CD14-positive monocyte (primary cell): Measurements from ENCODE around the gene PIK3AP1. TPM values are rescaled to one million over a fixed set of nuclear protein-coding genes. Genes with fewer than 3 reads are reported as not detected.

Experiments
- DNase-seq, 3 donors: peaks; one replicate each; pipeline ENCODE4 v3.0.0-alpha.2; 2011 to 2022
- H2AFZ ChIP-seq: 2 replicates; pipeline ENCODE4 v1.6.0; 2012; ENCODE audit warnings: mild to moderate bottlenecking, low read depth, low read length, inconsistent platforms; ENCODE audit not compliant: insufficient read depth, poor library complexity, severe bottlenecking
- H3K27ac ChIP-seq, 2 donors: 1 replicate in 1 of 2; 2 replicates in 1 of 2; pipeline ENCODE4 v1.5.1; 2012 to 2013; ENCODE audit warnings: low read length in 2 of 2, control low read depth in 1 of 2, inconsistent platforms in 1 of 2, low read depth in 1 of 2, mild to moderate bottlenecking in 1 of 2
- H3K27me3 ChIP-seq, 2 donors: one replicate each; pipeline versions ENCODE4 v1.6.0 to v1.6.1; 2011 to 2013; ENCODE audit warnings: low read length in 2 of 2; ENCODE audit not compliant: control insufficient read depth in 2 of 2, insufficient read depth in 2 of 2
- H3K36me3 ChIP-seq, 2 donors: replicated peaks in 1 of 2; 1 replicate in 1 of 2; 2 replicates in 1 of 2; pipeline versions ENCODE4 v1.5.1 to v1.6.1; 2012 to 2013; ENCODE audit warnings: low read length in 2 of 2, control low read depth in 1 of 2, inconsistent platforms in 1 of 2, mild to moderate bottlenecking in 1 of 2; ENCODE audit not compliant: insufficient read depth in 2 of 2, control insufficient read depth in 1 of 2
- H3K4me1 ChIP-seq, 2 donors: 1 replicate in 1 of 2; 2 replicates in 1 of 2; pipeline versions ENCODE4 v1.5.1 to v1.6.1; 2012 to 2013; ENCODE audit warnings: low read length in 2 of 2, control low read depth in 1 of 2, inconsistent platforms in 1 of 2, mild to moderate bottlenecking in 1 of 2, moderate library complexity in 1 of 2; ENCODE audit not compliant: insufficient read depth in 2 of 2, control insufficient read depth in 1 of 2
- H3K4me2 ChIP-seq: replicated peaks from 2 replicates; pipeline ENCODE3; 2012; ENCODE audit warnings: low read length, moderate library complexity, mild to moderate bottlenecking; ENCODE audit not compliant: poor library complexity, severe bottlenecking; ENCODE audit errors: extremely low read depth
- H3K4me3 ChIP-seq, 3 experiments: fragments of 200-600 bp in 1 of 3; sonication (generic) in 1 of 3; replicated peaks in 1 of 3; 1 replicate in 2 of 3; 2 replicates in 1 of 3; pipeline ENCODE4 v1.5.1; 2011 to 2013; ENCODE audit warnings: low read length in 3 of 3, mild to moderate bottlenecking in 3 of 3, control low read depth in 2 of 3, low read depth in 2 of 3, inconsistent platforms in 1 of 3, moderate library complexity in 1 of 3
- H3K79me2 ChIP-seq: 2 replicates; pipeline ENCODE4 v1.6.0; 2012; ENCODE audit warnings: mild to moderate bottlenecking, control low read depth, inconsistent platforms, low read length, moderate library complexity; ENCODE audit not compliant: insufficient read depth
- H3K9ac ChIP-seq: 2 replicates; pipeline ENCODE4 v1.6.0; 2017; ENCODE audit warnings: low read length, mild to moderate bottlenecking; ENCODE audit not compliant: insufficient read depth, poor library complexity, severe bottlenecking
- H3K9me3 ChIP-seq, 2 donors: replicated peaks in 1 of 2; 1 replicate in 1 of 2; 2 replicates in 1 of 2; pipeline versions ENCODE4 v1.5.1 to v1.6.1; 2012 to 2013; ENCODE audit warnings: low read length in 2 of 2, control low read depth in 1 of 2; ENCODE audit not compliant: control insufficient read depth in 1 of 2, insufficient read depth in 1 of 2
- H4K20me1 ChIP-seq: 2 replicates; pipeline ENCODE4 v1.6.0; 2012; ENCODE audit warnings: mild to moderate bottlenecking, low read length, control low read depth, moderate library complexity; ENCODE audit not compliant: insufficient read depth
- H3K27ac Mint-ChIP-seq, 7 donors: one replicate each; pipeline ENCODE4 v1.8.0; 2020; ENCODE audit warnings: mild to moderate bottlenecking in 7 of 7, mixed read lengths in 7 of 7, moderate library complexity in 6 of 7, inconsistent platforms in 2 of 7
- H3K27me3 Mint-ChIP-seq, 3 donors: one replicate each; pipeline ENCODE4 v1.8.0; 2021 to 2022; ENCODE audit warnings: low read depth in 3 of 3, mild to moderate bottlenecking in 3 of 3, mixed read lengths in 3 of 3, moderate library complexity in 3 of 3, inconsistent platforms in 1 of 3
- H3K36me3 Mint-ChIP-seq, 2 donors: one replicate each; pipeline ENCODE4 v1.8.0; 2020; ENCODE audit warnings: mixed read lengths in 2 of 2, inconsistent platforms in 1 of 2, mild to moderate bottlenecking in 1 of 2
- H3K4me1 Mint-ChIP-seq: one replicate; pipeline ENCODE4 v1.8.0; 2020; ENCODE audit warnings: mild to moderate bottlenecking, mixed read lengths
- H3K4me3 Mint-ChIP-seq, 2 donors: one replicate each; pipeline ENCODE4 v1.8.0; 2020; ENCODE audit warnings: mild to moderate bottlenecking in 2 of 2, mixed read lengths in 2 of 2, moderate library complexity in 1 of 2
- H3K9me3 Mint-ChIP-seq, 7 donors: one replicate each; pipeline ENCODE4 v1.8.0; 2020 to 2022; ENCODE audit warnings: mixed read lengths in 7 of 7, mild to moderate bottlenecking in 6 of 7, moderate library complexity in 6 of 7, inconsistent platforms in 2 of 7
- CTCF ChIP-seq: fragments of 200-600 bp; IDR thresholded peaks from one replicate; pipeline ENCODE4 v1.8.0; 2022; ENCODE audit warnings: antibody characterized with exemption, mild to moderate bottlenecking
- WGBS: methylation state at CpG from one replicate; pipeline ENCODE4 v1.1.5; 2013; ENCODE audit warnings: missing lambda C conversion rate; ENCODE audit not compliant: insufficient coverage; 5-methylcytosine and 5-hydroxymethylcytosine counted together
- intact Hi-C, 2 donors: fragments of 100-400 bp; cut with micrococcal nuclease; formaldehyde crosslinking; loops; one replicate each; pipeline versions ENCODE4 v1.15.0 to v1.15.1; 2023
- polyA plus RNA-seq, 3 donors: library from polyadenylated mRNA; depleted of rRNA in 1 of 3; unstranded in 2 of 3; stranded (reverse) in 1 of 3; fragments of 300-500 nt in 2 of 3; fragments of >200 nt in 1 of 3; fragmentation: Illumina TruSeq in 2 of 3; gene quantifications; 1 replicate in 2 of 3; 2 replicates in 1 of 3; pipeline ENCODE4 v1.2.3, GENCODE V29; 2012 to 2021

The PIK3AP1 gene
- polyA plus RNA-seq, 3 donors = 95.5 to 157 (median 112) TPM

GRCh38 chr10:96655461-96656197 is 64.7 kb downstream of the PIK3AP1 start:
- peak in 2 of 3 donors; percentile 63 to 71 for DNase-seq
- Histone ChIP-seq H2AFZ (no peak overlapping the region), H4K20me1 (peaks cover 37% of the 10 kb centered on the region), H3K9me3 (no peaks in the 10 kb centered on the region), H3K4me3 (peak overlapping the region in 2 of 3 experiments; percentile 14 to 63), H3K9ac (no peak overlapping the region), H3K27me3 (no peaks in the 10 kb centered on the region), H3K4me1 (peaks cover 96 to 97% of the 10 kb centered on the region in 2 donors), H3K36me3 (peaks cover 13 to 22% of the 10 kb centered on the region in 2 donors), H3K4me2 (peak overlapping the region; percentile 63), H3K79me2 (peaks cover 95% of the 10 kb centered on the region), H3K27ac (peak overlapping the region; percentile 77 to 85)
- Mint-ChIP-seq H3K4me1 (peaks cover 92% of the 10 kb centered on the region), H3K27ac (peak overlapping the region; percentile 93 to 98 (median 96)), H3K9me3 (peaks cover 0 to 5% (median 0%) of the 10 kb centered on the region in 7 donors), H3K4me3 (peak overlapping the region; percentile 74 to 87), H3K27me3 (peaks cover 0 to 4% (median 2%) of the 10 kb centered on the region in 3 donors), H3K36me3 (peaks cover 36 to 53% of the 10 kb centered on the region in 2 donors)
- 0% methylated on average over 2 of the region's 7 CpGs for WGBS
- TF ChIP-seq CTCF = no peak
- intact Hi-C loops = loop anchor here in 1 of 2 donors (5.0 kb wide), 1 partner anchor 37 kb away; no protein-coding TSS in a partner anchor

GRCh38 chr10:96651998-96652431 is 68.3 kb downstream of the PIK3AP1 start:
- Histone ChIP-seq H3K27ac (peak overlapping the region; percentile 73 to 79), H3K4me2 (peak overlapping the region; percentile 42), H4K20me1 (peaks cover 14% of the 10 kb centered on the region), H3K4me1 (peaks cover 84 to 85% of the 10 kb centered on the region in 2 donors), H3K9me3 (no peaks in the 10 kb centered on the region), H3K9ac (no peak overlapping the region), H3K36me3 (peaks cover 45 to 58% of the 10 kb centered on the region in 2 donors), H2AFZ (no peak overlapping the region), H3K27me3 (no peaks in the 10 kb centered on the region), H3K79me2 (peaks cover 94% of the 10 kb centered on the region), H3K4me3 (peak overlapping the region in 1 of 3 experiments; percentile 18)
- peak overlapping the region; percentile 32 to 76 for H3K4me3 Mint-ChIP-seq
- H3K9me3 Mint-ChIP-seq = peaks cover 0 to 5% (median 0%) of the 10 kb centered on the region in 7 donors
- peaks cover 86% of the 10 kb centered on the region for H3K4me1 Mint-ChIP-seq
- no CpG with 5 or more reads among the region's 8 CpGs for WGBS
- peaks cover 0 to 4% (median 2%) of the 10 kb centered on the region in 3 donors for H3K27me3 Mint-ChIP-seq
- peak; percentile 45 to 67 (median 45) for DNase-seq
- no peak for TF ChIP-seq CTCF
- intact Hi-C loops = no loop called here
- peak overlapping the region; percentile 89 to 96 (median 94) for H3K27ac Mint-ChIP-seq
- H3K36me3 Mint-ChIP-seq = peaks cover 70 to 86% of the 10 kb centered on the region in 2 donors
